Measurements from ENCODE around the gene PEBP1.

Gene PEBP1

GRCh38 chr12:118107011-118107410, 28.9 kb upstream of the PEBP1 start:
- H3K4me1 ChIP-seq (ENCODE audit: control insufficient read depth, insufficient read depth, low read length), result peaks cover 5% of the 10 kb centered on the region
- H3K4me3 ChIP-seq (ENCODE audit: low read depth, low read length), result no peak overlapping the region
- H3K27ac ChIP-seq (ENCODE audit: extremely low read depth, low read depth, low read length), result no peak overlapping the region
- no peak for TF ChIP-seq ZBTB10 (tag by site-specific recombination; IDR thresholded peaks at IDR 0.05)
- TF ChIP-seq ZBTB17 (tag by site-specific recombination; IDR thresholded peaks at IDR 0.05), result no peak
- no peak for TF ChIP-seq ZNF398 (tag by site-specific recombination; IDR thresholded peaks at IDR 0.05)
- no peak for TF ChIP-seq ZNF629 (tag by site-specific recombination; IDR thresholded peaks at IDR 0.05)
- no peak for TF ChIP-seq MEIS1 (CRISPR knock-in tag; IDR thresholded peaks at IDR 0.05; ENCODE audit: borderline replicate concordance)
- no peak for TF ChIP-seq HOXD13 (CRISPR knock-in tag; IDR thresholded peaks at IDR 0.05; ENCODE audit: borderline replicate concordance)
- TF ChIP-seq GLIS1 (tag by site-specific recombination; IDR thresholded peaks at IDR 0.05), result no peak
- no peak for TF ChIP-seq CTCF (tag by site-specific recombination; IDR thresholded peaks at IDR 0.05)
- TF ChIP-seq ZNF639 (tag by site-specific recombination; IDR thresholded peaks at IDR 0.05), result no peak
- TF ChIP-seq ZNF214 (tag by site-specific recombination; IDR thresholded peaks at IDR 0.05; ENCODE audit: borderline replicate concordance), result no peak
- no peak for TF ChIP-seq ZNF488 (tag by site-specific recombination; IDR thresholded peaks at IDR 0.05)
- TF ChIP-seq YY1 (tag by site-specific recombination; IDR thresholded peaks at IDR 0.05), result no peak
- POLR2A ChIA-PET, result no interaction called here
- CTCF ChIA-PET, result no interaction called here
- H3K36me3 ChIP-seq (ENCODE audit: control insufficient read depth in 2 of 2, insufficient read depth in 1 of 2, low read length in 2 of 2), result no peaks in the 10 kb centered on the region
- H3K9me3 ChIP-seq (ENCODE audit: control insufficient read depth, insufficient read depth, low read depth, low read length), result no peaks in the 10 kb centered on the region

GRCh38 chr12:118107694-118108093, 28.2 kb upstream of the PEBP1 start:
- CTCF ChIA-PET, result interaction anchor here (0.7 kb wide), 1 partner anchor 279 kb away, joined by 4 read pairs; no protein-coding TSS in a partner anchor
- POLR2A ChIA-PET, result no interaction called here
- no peak overlapping the region for H3K27ac ChIP-seq (ENCODE audit: extremely low read depth, low read depth, low read length)
- TF ChIP-seq ZNF426 (tag by site-specific recombination; IDR thresholded peaks at IDR 0.05), result peak; percentile 21
- no peak for TF ChIP-seq ZNF214 (tag by site-specific recombination; IDR thresholded peaks at IDR 0.05; ENCODE audit: borderline replicate concordance)
- TF ChIP-seq ZNF394 (tag by site-specific recombination; IDR thresholded peaks at IDR 0.05; ENCODE audit: borderline replicate concordance), result peak; percentile 27; the same call in 1 of the 2 replicates
- TF ChIP-seq ZBTB11 (tag by site-specific recombination; conservative IDR thresholded peaks at IDR 0.05; ENCODE audit: low read depth), result 0 out of 2 replicates have a peak, but pooled peaks have one; percentile 24
- H3K4me3 ChIP-seq (ENCODE audit: low read depth, low read length), result no peak overlapping the region
- H3K9me3 ChIP-seq (ENCODE audit: control insufficient read depth, insufficient read depth, low read depth, low read length), result no peaks in the 10 kb centered on the region
- H3K36me3 ChIP-seq (ENCODE audit: control insufficient read depth in 2 of 2, insufficient read depth in 1 of 2, low read length in 2 of 2), result no peaks in the 10 kb centered on the region
- no peaks in the 10 kb centered on the region; the same call in 1 of the 2 replicates for H3K4me1 ChIP-seq (ENCODE audit: control insufficient read depth, insufficient read depth, low read length)
